Measurements from ENCODE around the gene PTPN11.

Gene PTPN11

GRCh38 chr12:112418608-112419296 lies at the start of gene PTPN11:
PTPN11 (plus strand) TSS chr12:112418947; CDS start chr12:112419112, 165 bp downstream.
- no peak; the same call in 1 of the 2 replicates for TF ChIP-seq CTCF (conservative IDR thresholded peaks at IDR 0.05; ENCODE audit: low read length)
- DNase-seq (ENCODE audit: low read depth): peak; percentile 77
- peak within 1 kb of the TSS; percentile 92 for H3K4me3 ChIP-seq (ENCODE audit: low read length)

- TF ChIP-seq CTCF (conservative IDR thresholded peaks at IDR 0.05; ENCODE audit: low read length): no peak
- DNase-seq (ENCODE audit: low read depth): peak; percentile 34
- no peak overlapping the region for H3K4me3 ChIP-seq (ENCODE audit: low read length)
Observed at GRCh38 chr12:112370199-112370598, 48.5 kb upstream of the PTPN11 start.

- H3K4me3 ChIP-seq (ENCODE audit: low read length): no peak overlapping the region
Observed at GRCh38 chr12:112370868-112371510, 47.8 kb upstream of the PTPN11 start.

GRCh38 chr12:112374166-112374740 lies 44.5 kb upstream of the PTPN11 start:
- no peak overlapping the region for H3K4me3 ChIP-seq (ENCODE audit: low read length)
- DNase-seq (ENCODE audit: low read depth): no peak
- no peak for TF ChIP-seq CTCF (conservative IDR thresholded peaks at IDR 0.05; ENCODE audit: low read length)

More at GRCh38 chr12:112370868-112371510, 47.8 kb upstream of the PTPN11 start:
- no peak for DNase-seq (ENCODE audit: low read depth)
- TF ChIP-seq CTCF (conservative IDR thresholded peaks at IDR 0.05; ENCODE audit: low read length): no peak

GRCh38 chr12:112375105-112375504 lies 43.6 kb upstream of the PTPN11 start:
- no peak overlapping the region for H3K4me3 ChIP-seq (ENCODE audit: low read length)
- no peak for TF ChIP-seq CTCF (conservative IDR thresholded peaks at IDR 0.05; ENCODE audit: low read length)
- DNase-seq (ENCODE audit: low read depth): no peak

GRCh38 chr12:112380663-112381405 lies 37.9 kb upstream of the PTPN11 start:
- no peak for TF ChIP-seq CTCF (conservative IDR thresholded peaks at IDR 0.05; ENCODE audit: low read length)
- no peak for DNase-seq (ENCODE audit: low read depth)
- H3K4me3 ChIP-seq (ENCODE audit: low read length): peak overlapping the region; percentile 73
